Stimulated activated CD4-positive, alpha-beta T cell treated with anti-CD3 and anti-CD28 coated beads, Interleukin-2, amount 100 ng/mL, for 4 hours (primary cell): ENCODE measurements around the gene CDC5L.

ENCODE experiments used
- DNase-seq: peaks from one replicate; pipeline ENCODE4 v3.0.0-alpha.2; 2020; ENCODE audit warnings: low read depth

CDC5L gene

GRCh38 chr6:44452725-44453124, 65.2 kb downstream of the CDC5L start:
- DNase-seq: no peak

GRCh38 chr6:44453146-44453545, 65.6 kb downstream of the CDC5L start:
- no peak for DNase-seq

GRCh38 chr6:44454198-44454597, 66.7 kb downstream of the CDC5L start:
- DNase-seq: no peak

- DNase-seq: peak; percentile 13
These were observed 68.8 kb downstream of the CDC5L start for GRCh38 chr6:44456070-44456965.

DNA sequence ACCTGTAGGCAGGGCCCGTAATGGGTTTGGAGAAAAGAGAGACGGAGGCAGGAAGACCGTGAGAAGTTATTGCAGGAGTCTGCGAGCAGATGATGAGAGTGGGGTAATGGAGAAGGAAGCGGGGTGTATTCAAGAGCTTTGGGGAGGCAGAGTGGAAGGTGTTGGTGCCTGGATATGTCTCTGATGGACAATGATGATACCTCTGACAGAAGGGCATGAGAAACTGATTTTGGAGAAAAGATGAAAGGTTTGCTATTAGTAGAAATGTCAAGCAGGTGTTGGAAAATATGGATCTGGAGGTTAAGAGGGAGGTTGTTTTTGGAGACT, 69.4 kb downstream of the CDC5L start:
- no peak for DNase-seq

- no peak for DNase-seq
These were observed 70.1 kb downstream of the CDC5L start for GRCh38 chr6:44457596-44457995.

GRCh38 chr6:44458551-44458950, 71.0 kb downstream of the CDC5L start:
- no peak for DNase-seq

- no peak for DNase-seq
These were observed 74.8 kb downstream of the CDC5L start for GRCh38 chr6:44462335-44462734.

- no peak for DNase-seq
These were observed 75.6 kb downstream of the CDC5L start for GRCh38 chr6:44462797-44463727.

DNA sequence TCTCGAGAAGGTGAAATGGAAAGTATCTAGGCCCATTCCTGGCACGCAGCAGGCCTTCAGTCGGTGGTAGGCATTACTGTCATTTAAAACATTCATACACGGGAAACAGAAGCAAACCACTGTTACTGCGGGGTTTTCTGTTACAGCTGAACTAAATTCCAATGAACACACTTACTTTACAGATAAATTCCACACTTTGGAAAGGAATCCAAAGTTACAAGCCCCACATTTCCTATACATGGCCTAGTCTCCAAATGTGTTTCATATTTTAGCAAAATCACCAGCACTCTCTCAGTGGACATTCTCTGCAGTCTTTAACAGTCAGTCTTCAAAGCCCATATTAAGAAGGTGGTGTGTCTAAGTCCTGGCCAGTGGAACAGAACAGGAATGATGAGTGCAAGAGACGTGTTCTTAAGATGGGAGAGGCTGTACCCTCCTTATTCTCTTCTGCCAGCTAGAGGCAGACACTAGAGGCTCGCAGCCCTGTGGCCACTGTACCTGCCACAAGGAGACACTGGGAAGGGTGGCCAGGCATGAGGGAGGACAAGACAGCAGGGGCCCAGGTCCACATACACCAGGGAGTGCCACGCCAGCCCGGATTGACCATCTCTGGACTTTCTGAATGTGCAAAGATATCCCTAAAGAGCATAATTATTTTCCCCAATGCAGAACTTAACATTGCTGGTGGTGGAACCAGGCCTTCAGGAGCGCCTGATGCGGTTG, 76.4 kb downstream of the CDC5L start:
- DNase-seq: no peak

- DNase-seq: no peak
These were observed 77.2 kb downstream of the CDC5L start for GRCh38 chr6:44464527-44465310.

- no peak for DNase-seq
These were observed 79.4 kb downstream of the CDC5L start for GRCh38 chr6:44466955-44467354.

GRCh38 chr6:44468835-44469234, 81.3 kb downstream of the CDC5L start:
- no peak for DNase-seq

DNA sequence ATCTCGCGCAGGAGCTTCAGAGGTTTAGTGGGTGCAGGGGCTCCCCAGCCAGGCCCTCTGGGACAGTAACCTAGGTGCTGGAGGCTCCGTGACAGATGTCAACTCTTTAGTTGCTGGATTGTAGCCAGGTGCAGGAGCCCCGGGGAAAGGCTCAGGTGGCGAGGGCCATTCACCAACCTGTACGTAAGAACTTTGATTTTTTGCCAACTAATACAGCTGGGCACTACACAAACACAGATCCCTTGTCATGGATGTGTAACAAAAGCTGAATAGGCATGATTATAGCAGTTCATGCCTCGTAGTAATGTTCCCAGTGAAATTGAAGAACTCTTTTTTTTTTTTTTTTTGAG, 82.6 kb downstream of the CDC5L start:
- DNase-seq: no peak

GRCh38 chr6:44470746-44471145, 83.2 kb downstream of the CDC5L start:
- no peak for DNase-seq

- DNase-seq: no peak
These were observed 83.9 kb downstream of the CDC5L start for GRCh38 chr6:44471271-44471981.

DNA sequence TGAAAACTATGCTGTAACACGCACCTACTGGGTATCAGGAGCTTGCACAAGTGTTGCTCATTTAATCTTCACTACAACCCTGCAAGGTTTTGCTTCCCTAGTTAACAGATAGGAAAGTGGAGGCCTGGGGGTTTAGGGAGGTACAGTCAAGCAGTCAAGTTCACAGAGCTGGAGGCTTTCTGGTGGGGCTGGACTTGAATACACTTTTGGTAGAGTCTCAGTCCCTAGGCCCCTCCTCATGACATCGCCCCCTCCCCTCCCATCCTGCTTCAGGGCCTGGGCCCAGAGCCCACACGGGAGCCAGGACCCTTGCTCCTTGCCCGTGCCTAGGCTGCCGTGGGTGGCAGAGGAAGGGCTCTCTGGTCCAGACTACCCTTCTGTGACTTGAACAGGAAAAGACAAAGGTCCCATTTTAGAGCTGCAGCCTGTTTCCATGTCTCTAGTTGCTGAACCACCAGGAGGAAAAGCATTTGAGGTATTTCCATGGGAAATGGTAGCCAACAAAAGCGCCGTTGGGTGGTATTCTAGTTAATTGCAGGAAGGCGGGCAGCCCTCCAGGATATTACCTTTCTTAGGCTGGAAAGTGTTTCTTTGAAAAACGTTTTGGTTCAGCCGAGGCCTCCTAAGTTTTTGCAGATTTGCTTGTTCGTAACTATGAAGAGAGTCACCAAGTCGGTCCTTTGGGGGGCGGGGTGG, 84.9 kb downstream of the CDC5L start:
- DNase-seq: no peak

DNA sequence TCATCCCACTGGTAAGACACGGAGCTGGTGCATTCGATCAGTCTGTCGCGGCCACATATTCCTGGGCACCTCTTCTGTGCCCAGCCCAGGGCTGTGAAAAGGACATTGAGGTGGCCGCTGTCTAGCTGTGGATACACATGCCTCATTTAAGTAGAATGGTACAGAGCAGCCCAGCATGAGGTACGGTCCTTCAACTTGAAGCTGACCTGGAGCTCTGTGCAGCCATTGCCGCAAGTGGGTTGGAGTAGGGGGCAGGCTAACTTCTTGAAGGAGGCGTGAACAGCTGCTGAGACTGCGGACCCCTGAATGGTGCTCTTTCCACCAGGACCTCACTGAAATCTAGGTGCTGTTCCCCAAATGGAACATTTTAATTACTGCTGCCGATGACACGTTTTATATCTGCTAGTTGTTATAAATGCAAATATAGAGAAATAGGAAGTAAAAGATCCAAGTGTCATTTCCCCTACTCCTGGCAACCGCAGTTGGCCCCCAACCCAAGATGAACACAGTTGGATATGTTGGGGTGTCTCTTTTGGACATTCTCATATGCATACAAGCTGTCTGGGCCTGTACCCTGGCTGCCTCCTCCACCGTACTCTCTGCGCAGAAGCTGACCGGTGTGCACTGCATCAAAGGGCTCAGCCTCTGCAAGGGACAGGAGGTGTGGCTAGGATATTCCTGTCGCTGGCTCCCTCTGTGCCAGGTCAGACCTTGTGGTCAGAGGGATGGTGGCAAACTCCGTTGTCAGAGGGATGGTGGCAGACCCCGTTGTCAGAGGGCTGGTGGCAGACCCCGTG, 86.1 kb downstream of the CDC5L start:
- DNase-seq: no peak

DNA sequence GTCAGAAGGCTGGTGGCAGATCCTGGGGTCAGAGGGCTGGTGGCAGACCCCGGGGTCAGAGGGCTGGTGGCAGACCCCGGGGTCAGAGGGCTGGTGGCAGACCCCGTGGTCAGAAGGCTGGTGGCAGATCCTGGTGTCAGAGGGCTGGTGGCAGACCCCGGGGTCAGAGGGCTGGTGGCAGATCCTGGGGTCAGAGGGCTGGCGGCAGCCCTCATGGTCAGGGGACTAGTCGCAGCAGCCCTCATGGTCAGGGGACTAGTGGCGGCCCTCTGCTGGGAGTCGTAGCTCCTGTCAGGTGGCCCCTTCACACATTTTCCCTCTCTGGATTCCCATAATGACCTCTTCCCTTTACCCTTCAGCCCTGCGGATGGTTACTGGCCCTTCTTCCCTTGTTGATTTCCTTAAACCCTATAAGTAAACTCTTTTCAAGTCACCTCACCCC, 86.7 kb downstream of the CDC5L start:
- no peak for DNase-seq

DNA sequence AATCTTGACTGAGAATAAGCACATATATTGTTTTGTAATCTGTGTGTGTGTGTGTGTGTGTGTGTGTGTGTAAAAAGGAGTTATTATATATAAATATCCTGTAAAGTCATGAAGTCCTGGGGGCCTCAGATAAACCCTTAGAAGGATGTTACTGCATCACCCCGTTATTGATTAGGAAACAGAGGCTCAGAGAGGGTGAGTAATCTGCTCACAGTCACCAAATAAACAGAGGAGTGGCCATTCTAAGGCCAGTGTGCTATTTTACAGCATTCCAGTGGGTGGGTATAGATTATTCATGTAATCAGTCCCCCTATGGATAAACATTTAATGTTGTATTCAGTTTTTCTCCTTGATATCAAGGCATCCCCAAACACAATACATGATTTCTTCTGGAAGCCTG, 87.1 kb downstream of the CDC5L start:
- no peak for DNase-seq
